Keratinocyte (primary cell): ENCODE data around the gene C4orf17. TPM values are rescaled to one million over a fixed set of nuclear protein-coding genes. Genes with fewer than 3 reads are reported as not detected.

Experiments used
- DNase-seq: peaks from one replicate; pipeline ENCODE4 v3.0.0-alpha.2; 2011; ENCODE audit warnings: low read depth, missing footprints, low spot score
- FAIRE-seq: peaks from 2 replicates; lab custom pipeline; 2011; peaks lifted over from hg19 to GRCh38; lab: Jason Lieb, UNC
- H2AFZ ChIP-seq: 2 replicates; pipeline ENCODE4 v1.6.0; 2012; ENCODE audit warnings: low read length, control low read depth, inconsistent platforms; ENCODE audit not compliant: control insufficient read depth
- H3K27ac ChIP-seq: 2 replicates; pipeline ENCODE4 v1.5.1; 2011; ENCODE audit warnings: low read length; ENCODE audit not compliant: control insufficient read depth, insufficient read depth
- H3K27me3 ChIP-seq: 3 replicates; pipeline ENCODE4 v1.6.0; 2011; ENCODE audit warnings: low read length; ENCODE audit not compliant: control insufficient read depth, insufficient read depth; ENCODE audit errors: extremely low read depth
- H3K36me3 ChIP-seq, 2 experiments: 2 replicates in 1 of 2; 3 replicates in 1 of 2; pipeline ENCODE4 v1.5.1; 2011; ENCODE audit warnings: low read length in 2 of 2, mild to moderate bottlenecking in 1 of 2; ENCODE audit not compliant: control insufficient read depth in 2 of 2, insufficient read depth in 2 of 2; ENCODE audit errors: extremely low read depth in 1 of 2
- H3K4me1 ChIP-seq: 3 replicates; pipeline ENCODE4 v1.5.1; 2011; ENCODE audit warnings: low read length; ENCODE audit not compliant: control insufficient read depth, insufficient read depth; ENCODE audit errors: extremely low read depth
- H3K4me2 ChIP-seq: 3 replicates; pipeline ENCODE4 v1.6.0; 2011; ENCODE audit warnings: low read depth, low read length; ENCODE audit not compliant: control insufficient read depth, insufficient read depth; ENCODE audit errors: extremely low read depth
- H3K4me3 ChIP-seq, 3 experiments: fragments of 200-600 bp in 1 of 3; sonication (generic) in 1 of 3; 2 replicates in 2 of 3; 3 replicates in 1 of 3; pipeline ENCODE4 v1.5.1; 2011 to 2016; ENCODE audit warnings: low read length in 3 of 3, mild to moderate bottlenecking in 3 of 3, control low read depth in 2 of 3, inconsistent platforms in 1 of 3, low read depth in 1 of 3, mixed read lengths in 1 of 3, mixed run types in 1 of 3, moderate library complexity in 1 of 3; ENCODE audit not compliant: control insufficient read depth in 2 of 3, insufficient read depth in 2 of 3; ENCODE audit errors: extremely low read depth in 1 of 3
- H3K79me2 ChIP-seq: 2 replicates; pipeline ENCODE4 v1.6.0; 2012; ENCODE audit warnings: low read length; ENCODE audit not compliant: control insufficient read depth, insufficient read depth
- H3K9ac ChIP-seq: 3 replicates; pipeline ENCODE4 v1.6.0; 2011; ENCODE audit warnings: low read length; ENCODE audit not compliant: control insufficient read depth, insufficient read depth; ENCODE audit errors: extremely low read depth
- H3K9me1 ChIP-seq: 3 replicates; pipeline ENCODE4 v1.6.0; 2011; ENCODE audit warnings: low read length; ENCODE audit not compliant: control insufficient read depth, insufficient read depth; ENCODE audit errors: extremely low read depth
- H3K9me3 ChIP-seq: 2 replicates; pipeline ENCODE4 v1.5.1; 2012; ENCODE audit warnings: low read depth, low read length; ENCODE audit not compliant: control insufficient read depth
- H4K20me1 ChIP-seq: 3 replicates; pipeline ENCODE4 v1.6.0; 2011; ENCODE audit warnings: low read length; ENCODE audit not compliant: control insufficient read depth, insufficient read depth; ENCODE audit errors: extremely low read depth
- CTCF ChIP-seq, 3 experiments: IDR thresholded peaks in 1 of 3; conservative IDR thresholded peaks in 1 of 3; optimal IDR thresholded peaks in 1 of 3; 2 replicates in 2 of 3; 3 replicates in 1 of 3; pipeline versions ENCODE3 to v1.5.1; 2011; ENCODE audit warnings: low read length in 3 of 3, mild to moderate bottlenecking in 3 of 3, moderate library complexity in 2 of 3, control low read depth in 1 of 3, inconsistent platforms in 1 of 3; ENCODE audit not compliant: insufficient read depth in 2 of 3; ENCODE audit errors: extremely low read depth in 1 of 3
- EZH2 ChIP-seq: IDR thresholded peaks from one replicate; pipeline ENCODE4 v1.6.1; 2012; ENCODE audit warnings: inconsistent platforms, mild to moderate bottlenecking, low read length, moderate library complexity
- dilution Hi-C: fragments of 300-500 bp; cut with MboI; formaldehyde crosslinking; loops from one replicate; pipeline ENCODE4 v1.7.0; 2020; ENCODE audit warnings: low sequenced_read_pairs; ENCODE audit not compliant: extremely low pct_ligation_motif_present
- polyA plus RNA-seq, 5 experiments: library from polyadenylated mRNA; depleted of rRNA in 3 of 5; stranded (reverse) in 3 of 5; stranded (forward) in 1 of 5; unstranded in 1 of 5; fragments of >200 nt; gene quantifications; 1 replicate in 1 of 5; 2 replicates in 3 of 5; 3 replicates in 1 of 5; pipeline versions ENCODE4 v1.2.1 to v1.2.3, GENCODE V29; 2011 to 2012; ENCODE audit warnings: missing spikeins in 2 of 5, low read depth in 1 of 5, low replicate concordance in 1 of 5

Gene C4orf17
- polyA plus RNA-seq, 1 donor (not counting 4 experiments of a cell fraction or from before 2014, with no cell fraction given) = not detected

- Histone ChIP-seq H2AFZ (no peak overlapping the region), H3K9me3 (no peaks in the 10 kb centered on the region), H3K4me2 (no peak overlapping the region), H3K9me1 (no peaks in the 10 kb centered on the region), H3K27ac (no peak overlapping the region), H3K4me1 (peaks cover 18% of the 10 kb centered on the region), H3K36me3 (no peaks in the 10 kb centered on the region), H4K20me1 (no peaks in the 10 kb centered on the region), H3K79me2 (no peaks in the 10 kb centered on the region), H3K27me3 (no peaks in the 10 kb centered on the region), H3K9ac (no peak overlapping the region), H3K4me3 (no peak overlapping the region)
- dilution Hi-C loops = no loop called here
- DNase-seq (no peak), FAIRE-seq (peak; percentile 91)
- TF ChIP-seq EZH2 = no peak
- peak; percentile 67 to 85 (median 78) for TF ChIP-seq CTCF (optimal IDR thresholded peaks at IDR 0.05 in 1 of 3, IDR thresholded peaks at IDR 0.05 in 1 of 3, conservative IDR thresholded peaks at IDR 0.05 in 1 of 3; ENCODE audit: extremely low read depth in 1 of 3, insufficient read depth in 2 of 3, low read length in 3 of 3)
These were observed 47.9 kb upstream of the C4orf17 start for GRCh38 chr4:99462875-99463464.

GRCh38 chr4:99463566-99463965 lies 47.3 kb upstream of the C4orf17 start:
- H3K79me2 ChIP-seq = no peaks in the 10 kb centered on the region
- dilution Hi-C loops = no loop called here
- FAIRE-seq = peak; percentile 9

More at GRCh38 chr4:99463566-99463965, 47.3 kb upstream of the C4orf17 start:
- H3K4me2 ChIP-seq = no peak overlapping the region
- no peak overlapping the region for H3K27ac ChIP-seq
- peaks cover 12% of the 10 kb centered on the region for H3K4me1 ChIP-seq
- H3K9me3 ChIP-seq = no peaks in the 10 kb centered on the region
- H3K9me1 ChIP-seq = no peaks in the 10 kb centered on the region
- H2AFZ ChIP-seq = no peak overlapping the region
- no peaks in the 10 kb centered on the region for H3K27me3 ChIP-seq
- H3K9ac ChIP-seq = no peak overlapping the region
- no peak for TF ChIP-seq EZH2
- TF ChIP-seq CTCF (optimal IDR thresholded peaks at IDR 0.05 in 1 of 3, IDR thresholded peaks at IDR 0.05 in 1 of 3, conservative IDR thresholded peaks at IDR 0.05 in 1 of 3; ENCODE audit: extremely low read depth in 1 of 3, insufficient read depth in 2 of 3, low read length in 3 of 3) = no peak
- H4K20me1 ChIP-seq = no peaks in the 10 kb centered on the region
- H3K4me3 ChIP-seq = no peak overlapping the region
- no peak for DNase-seq
- H3K36me3 ChIP-seq = no peaks in the 10 kb centered on the region
